ENCODE measurements around the gene HSD11B1. TPM values are rescaled to one million over a fixed set of nuclear protein-coding genes. Genes with fewer than 3 reads are reported as not detected.
"Not testable (repeated sequence)": the region's sequence is repeated elsewhere in the genome, so short reads cannot be mapped to it uniquely, and the experiment has no call there.

Gene HSD11B1
- total and polyA plus RNA-seq, 4 donors: 0.09 to 488 (median 304) TPM

DNA sequence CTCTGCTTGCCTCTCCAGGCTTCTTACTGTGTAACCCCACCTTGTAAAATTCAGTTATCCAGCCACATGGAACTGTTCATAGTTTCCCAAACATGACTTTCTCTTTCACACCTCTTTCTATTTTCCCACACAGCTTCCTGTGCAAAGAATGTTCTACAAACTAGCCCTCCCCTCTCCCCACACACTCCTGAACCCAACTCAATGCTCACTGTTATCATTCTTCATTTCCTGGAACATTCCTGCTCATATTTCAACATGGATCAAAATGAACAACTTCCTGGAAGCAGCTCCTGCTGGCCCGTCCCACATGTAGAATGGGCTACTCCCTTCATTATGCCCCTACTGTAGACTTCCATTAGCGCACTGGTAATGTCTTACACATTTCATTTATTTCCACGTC, 7.5 kb upstream of the HSD11B1 start:
- Histone ChIP-seq H3K9ac (ENCODE audit: low read depth in 1 of 2, low read length in 2 of 2) (no peak overlapping the region), H3K36me3 (ENCODE audit: control insufficient read depth in 4 of 4, insufficient read depth in 3 of 4, low read depth in 1 of 4, low read length in 3 of 4) (no peaks in the 10 kb centered on the region), H3K27ac (ENCODE audit: low read depth in 1 of 2, low read length in 2 of 2) (peak overlapping the region; percentile 11 to 56), H3K27me3 (ENCODE audit: control insufficient read depth in 4 of 4, insufficient read depth in 4 of 4, low read length in 3 of 4) (no peaks in the 10 kb centered on the region), H3K4me3 (ENCODE audit: low read depth in 1 of 3, low read length in 3 of 3) (no peak overlapping the region), H3K9me3 (ENCODE audit: control insufficient read depth in 4 of 4, low read length in 3 of 4) (no peaks in the 10 kb centered on the region), H3K4me1 (ENCODE audit: control insufficient read depth in 4 of 4, insufficient read depth in 4 of 4, low read length in 3 of 4) (peaks cover 12 to 29% (median 21%) of the 10 kb centered on the region in 4 donors)
- DNase-seq (ENCODE audit: low spot score): no peak
- TF ChIP-seq GABPA (IDR thresholded peaks at IDR 0.05 in 1 of 2, conservative IDR thresholded peaks at IDR 0.05 in 1 of 2) (no peak), TAF1 (conservative IDR thresholded peaks at IDR 0.05) (no peak), FOXA2 (IDR thresholded peaks at IDR 0.05) (no peak), EGR1 (IDR thresholded peaks at IDR 0.05; ENCODE audit: low read depth in 2 of 2) (no peak), NR2F2 (IDR thresholded peaks at IDR 0.05) (no peak), HNF4A (conservative IDR thresholded peaks at IDR 0.05) (no peak), RAD21 (IDR thresholded peaks at IDR 0.05) (no peak)
- TF ChIP-seq, protein P1, sequence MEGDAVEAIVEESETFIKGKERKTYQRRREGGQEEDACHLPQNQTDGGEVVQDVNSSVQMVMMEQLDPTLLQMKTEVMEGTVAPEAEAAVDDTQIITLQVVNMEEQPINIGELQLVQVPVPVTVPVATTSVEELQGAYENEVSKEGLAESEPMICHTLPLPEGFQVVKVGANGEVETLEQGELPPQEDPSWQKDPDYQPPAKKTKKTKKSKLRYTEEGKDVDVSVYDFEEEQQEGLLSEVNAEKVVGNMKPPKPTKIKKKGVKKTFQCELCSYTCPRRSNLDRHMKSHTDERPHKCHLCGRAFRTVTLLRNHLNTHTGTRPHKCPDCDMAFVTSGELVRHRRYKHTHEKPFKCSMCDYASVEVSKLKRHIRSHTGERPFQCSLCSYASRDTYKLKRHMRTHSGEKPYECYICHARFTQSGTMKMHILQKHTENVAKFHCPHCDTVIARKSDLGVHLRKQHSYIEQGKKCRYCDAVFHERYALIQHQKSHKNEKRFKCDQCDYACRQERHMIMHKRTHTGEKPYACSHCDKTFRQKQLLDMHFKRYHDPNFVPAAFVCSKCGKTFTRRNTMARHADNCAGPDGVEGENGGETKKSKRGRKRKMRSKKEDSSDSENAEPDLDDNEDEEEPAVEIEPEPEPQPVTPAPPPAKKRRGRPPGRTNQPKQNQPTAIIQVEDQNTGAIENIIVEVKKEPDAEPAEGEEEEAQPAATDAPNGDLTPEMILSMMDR (IDR thresholded peaks at IDR 0.05; ENCODE audit: low read depth, low read length, missing input control): no peak
- WGBS: 90% methylated on average over 3 of the region's 3 CpGs

DNA sequence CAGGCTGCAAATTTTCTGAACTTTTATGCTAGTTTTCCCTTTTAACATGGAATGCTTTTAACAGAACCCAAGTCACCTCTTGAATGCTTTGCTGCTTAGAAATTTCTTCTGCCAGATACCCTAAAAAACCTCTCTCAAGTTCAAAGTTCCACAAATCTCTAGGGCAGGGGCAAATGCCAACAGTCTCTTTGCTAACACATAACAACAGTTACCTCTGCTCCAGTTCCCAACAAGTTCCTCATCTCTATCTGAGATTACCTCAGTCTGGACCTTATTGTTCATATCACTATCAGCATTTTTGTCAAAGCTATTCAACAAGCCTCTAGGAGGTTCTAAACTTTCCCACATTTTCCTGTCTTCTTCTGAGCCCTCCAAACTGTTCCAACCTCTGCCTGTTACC, 4.0 kb upstream of the HSD11B1 start:
- not testable (repeated sequence) for DNase-seq (ENCODE audit: low spot score); H3K9ac ChIP-seq (ENCODE audit: low read depth in 1 of 2, low read length in 2 of 2); H3K4me3 ChIP-seq (ENCODE audit: low read depth in 1 of 3, low read length in 3 of 3); H3K9me3 ChIP-seq (ENCODE audit: control insufficient read depth in 4 of 4, low read length in 3 of 4); H3K36me3 ChIP-seq (ENCODE audit: control insufficient read depth in 4 of 4, insufficient read depth in 3 of 4, low read depth in 1 of 4, low read length in 3 of 4); H3K27me3 ChIP-seq (ENCODE audit: control insufficient read depth in 4 of 4, insufficient read depth in 4 of 4, low read length in 3 of 4)
- peaks cover 12 to 35% (median 24%) of the 10 kb centered on the region in 4 donors for H3K4me1 ChIP-seq (ENCODE audit: control insufficient read depth in 4 of 4, insufficient read depth in 4 of 4, low read length in 3 of 4)
- peak overlapping the region; percentile 66 to 72 for H3K27ac ChIP-seq (ENCODE audit: low read depth in 1 of 2, low read length in 2 of 2)
- peak in 1 of 2 donors; percentile 18 for TF ChIP-seq JUND (IDR thresholded peaks at IDR 0.05)
- peak; percentile 65 for TF ChIP-seq SP1 (IDR thresholded peaks at IDR 0.05)
- peak; percentile 84 to 90 for TF ChIP-seq HNF4A (conservative IDR thresholded peaks at IDR 0.05)
- TF ChIP-seq RXRA (IDR thresholded peaks at IDR 0.05): peak; percentile 64 to 81
- TF ChIP-seq, protein P2, sequence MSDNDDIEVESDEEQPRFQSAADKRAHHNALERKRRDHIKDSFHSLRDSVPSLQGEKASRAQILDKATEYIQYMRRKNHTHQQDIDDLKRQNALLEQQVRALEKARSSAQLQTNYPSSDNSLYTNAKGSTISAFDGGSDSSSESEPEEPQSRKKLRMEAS (IDR thresholded peaks at IDR 0.05): peak; percentile 14
- TF ChIP-seq YY1 (IDR thresholded peaks at IDR 0.05): peak; percentile 2

DNA sequence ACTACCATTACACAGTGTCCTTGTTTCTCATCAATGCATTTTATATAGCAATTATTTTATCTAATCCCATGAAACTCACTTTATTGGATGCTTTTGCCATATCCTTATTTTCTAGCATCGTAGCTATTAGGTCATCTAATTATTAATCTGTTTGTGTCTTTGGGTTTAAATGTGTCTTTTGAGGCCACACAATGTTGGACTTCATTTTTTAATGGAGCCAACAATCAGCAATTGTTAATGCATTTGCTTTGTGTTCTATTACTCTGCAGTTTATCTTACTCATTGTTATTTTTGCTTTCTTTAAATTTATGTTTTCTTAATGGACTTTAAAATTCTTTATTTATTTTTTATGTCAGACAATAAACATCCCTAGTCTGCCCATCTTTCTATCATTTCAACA, 1.8 kb upstream of the HSD11B1 start:
- H3K9me3 ChIP-seq (ENCODE audit: control insufficient read depth in 4 of 4, low read length in 3 of 4): no peaks in the 10 kb centered on the region
- TF ChIP-seq, protein P2 (IDR thresholded peaks at IDR 0.05): no peak
- no peak for TF ChIP-seq RAD21 (IDR thresholded peaks at IDR 0.05)
- TF ChIP-seq, protein P3, sequence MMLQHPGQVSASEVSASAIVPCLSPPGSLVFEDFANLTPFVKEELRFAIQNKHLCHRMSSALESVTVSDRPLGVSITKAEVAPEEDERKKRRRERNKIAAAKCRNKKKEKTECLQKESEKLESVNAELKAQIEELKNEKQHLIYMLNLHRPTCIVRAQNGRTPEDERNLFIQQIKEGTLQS (IDR thresholded peaks at IDR 0.05): no peak
- no peak for TF ChIP-seq FOXA1 (IDR thresholded peaks at IDR 0.05)
- TF ChIP-seq SP1 (IDR thresholded peaks at IDR 0.05): no peak
- TF ChIP-seq TAF1 (conservative IDR thresholded peaks at IDR 0.05): no peak
- no peak for TF ChIP-seq GABPA (IDR thresholded peaks at IDR 0.05 in 1 of 2, conservative IDR thresholded peaks at IDR 0.05 in 1 of 2)
- DNase-seq (ENCODE audit: low spot score): no peak

More for the DNA sequence above, 1.8 kb upstream of the HSD11B1 start:
- H3K4me1 ChIP-seq (ENCODE audit: control insufficient read depth in 4 of 4, insufficient read depth in 4 of 4, low read length in 3 of 4): peaks cover 3 to 41% (median 28%) of the 10 kb centered on the region in 4 donors
- H3K27me3 ChIP-seq (ENCODE audit: control insufficient read depth in 4 of 4, insufficient read depth in 4 of 4, low read length in 3 of 4): no peaks in the 10 kb centered on the region
- no peak overlapping the region for H3K27ac ChIP-seq (ENCODE audit: low read depth in 1 of 2, low read length in 2 of 2)
- 90% methylated on average over 1 of the region's 1 CpG for WGBS
- H3K4me3 ChIP-seq (ENCODE audit: low read depth in 1 of 3, low read length in 3 of 3): no peak overlapping the region
- peaks cover 0 to 5% (median under 1%) of the 10 kb centered on the region in 4 donors for H3K36me3 ChIP-seq (ENCODE audit: control insufficient read depth in 4 of 4, insufficient read depth in 3 of 4, low read depth in 1 of 4, low read length in 3 of 4)
- no peak overlapping the region for H3K9ac ChIP-seq (ENCODE audit: low read depth in 1 of 2, low read length in 2 of 2)

Measured in liver (tissue), 9 donors.